ENCODE data around the gene ABR. TPM values are rescaled to one million over a fixed set of nuclear protein-coding genes. Genes with fewer than 3 reads are reported as not detected.
A peak's percentile ranks its signal among the peaks of the same experiment; 100 is the strongest.
"Not testable (repeated sequence)": the region's sequence is repeated elsewhere in the genome, so short reads cannot be mapped to it uniquely, and the experiment has no call there.

The ABR gene
- total RNA-seq, 1 donor from 2014 or later, result 47.2 TPM

- DNase-seq (ENCODE audit: low spot score), result no peak
Observed at GRCh38 chr17:1071103-1071825, 108.5 kb downstream of the ABR start.

- DNase-seq (ENCODE audit: low spot score), result no peak
Observed at GRCh38 chr17:1070411-1070810, 109.4 kb downstream of the ABR start.

- no peak for DNase-seq (ENCODE audit: low spot score)
Observed at GRCh38 chr17:1069847-1070246, 109.9 kb downstream of the ABR start.

- DNase-seq (ENCODE audit: low spot score), result no peak
Observed at GRCh38 chr17:1068356-1068755, 111.4 kb downstream of the ABR start.

GRCh38 chr17:1067282-1067956 lies 112.4 kb downstream of the ABR start:
- DNase-seq (ENCODE audit: low spot score), result no peak

- DNase-seq (ENCODE audit: low spot score), result not testable (repeated sequence)
Observed at GRCh38 chr17:1065416-1065815, 114.4 kb downstream of the ABR start.

GRCh38 chr17:1060991-1061390 lies 118.8 kb downstream of the ABR start:
- DNase-seq (ENCODE audit: low spot score), result peak; percentile 35

- no peak for DNase-seq (ENCODE audit: low spot score)
Observed at GRCh38 chr17:1059131-1059795, 120.5 kb downstream of the ABR start.

GRCh38 chr17:1058423-1059130 lies 121.2 kb downstream of the ABR start:
- DNase-seq (ENCODE audit: low spot score), result no peak

GRCh38 chr17:1056761-1057160 lies 123.0 kb downstream of the ABR start:
- DNase-seq (ENCODE audit: low spot score), result no peak

GRCh38 chr17:1055751-1056645 lies 123.8 kb downstream of the ABR start:
- peak; percentile 61 for DNase-seq (ENCODE audit: low spot score)

- no peak for DNase-seq (ENCODE audit: low spot score)
Observed at GRCh38 chr17:1055231-1055630, 124.5 kb downstream of the ABR start.

- DNase-seq (ENCODE audit: low spot score), result no peak
Observed at GRCh38 chr17:1054656-1055055, 125.1 kb downstream of the ABR start.

GRCh38 chr17:1053661-1054360 lies 126.0 kb downstream of the ABR start:
- no peak for DNase-seq (ENCODE audit: low spot score)

GRCh38 chr17:1050996-1051925 lies 128.5 kb downstream of the ABR start:
- DNase-seq (ENCODE audit: low spot score), result no peak

- no peak for DNase-seq (ENCODE audit: low spot score)
Observed at GRCh38 chr17:1050246-1050995, 129.4 kb downstream of the ABR start.

GRCh38 chr17:1049446-1050225 lies 130.1 kb downstream of the ABR start:
- DNase-seq (ENCODE audit: low spot score), result no peak
